DMS53 treated with DMSO at 0.1 percent for 48 hours (cell line): ENCODE results near the gene C1orf21.

ENCODE experiments used
- DNase-seq: peaks from one replicate; lab custom pipeline; 2025; ENCODE audit not compliant: unreplicated experiment; lab: John Stamatoyannopoulos, UW

The C1orf21 gene

DNA sequence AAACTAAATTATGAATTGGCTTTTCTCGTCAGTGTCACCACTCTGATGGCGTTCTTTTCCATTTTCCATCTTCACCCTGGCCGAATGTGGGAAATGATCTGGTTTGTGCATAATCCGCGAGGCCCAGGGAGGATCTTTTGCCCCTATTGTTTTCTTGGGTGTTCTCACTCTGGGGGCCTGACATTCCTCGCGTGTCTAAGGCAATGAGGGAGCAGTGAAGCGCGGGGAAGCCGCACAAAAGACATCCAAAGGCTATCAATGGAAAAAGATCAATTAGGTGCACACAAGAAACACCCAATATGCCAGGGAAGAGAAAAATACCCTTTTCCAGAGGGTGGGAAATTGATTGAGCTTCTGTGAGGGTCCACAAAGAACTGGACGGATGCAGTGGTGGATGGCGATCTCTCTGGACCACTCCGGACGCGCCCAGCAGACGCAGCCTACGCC, 941 bp upstream of the C1orf21 start:
- no peak for DNase-seq

DNA sequence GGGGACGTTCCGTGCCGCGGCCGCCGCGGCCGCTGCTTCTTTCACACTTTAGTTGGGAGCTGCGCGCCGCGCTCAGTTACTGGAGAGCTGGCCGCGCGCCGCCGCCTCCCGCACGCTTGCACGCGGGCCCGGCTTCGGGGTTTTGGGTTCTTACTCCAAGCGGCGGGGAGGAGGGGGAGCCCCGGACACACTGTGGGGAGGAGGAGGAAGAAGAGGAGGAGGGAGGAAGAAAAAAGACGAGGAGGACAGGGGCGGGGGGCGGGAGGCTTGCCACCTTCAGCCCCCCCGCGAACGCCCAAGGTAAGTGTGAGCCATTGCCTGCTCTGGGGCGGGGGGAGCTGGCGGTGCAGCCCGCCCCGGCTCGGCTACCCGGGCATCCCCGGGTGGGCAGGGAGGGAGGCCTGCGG, 243 bp downstream of the C1orf21 start:
- DNase-seq: no peak

GRCh38 chr1:184387476-184388318, 868 bp downstream of the C1orf21 start:
- peak; percentile 23 for DNase-seq

DNA sequence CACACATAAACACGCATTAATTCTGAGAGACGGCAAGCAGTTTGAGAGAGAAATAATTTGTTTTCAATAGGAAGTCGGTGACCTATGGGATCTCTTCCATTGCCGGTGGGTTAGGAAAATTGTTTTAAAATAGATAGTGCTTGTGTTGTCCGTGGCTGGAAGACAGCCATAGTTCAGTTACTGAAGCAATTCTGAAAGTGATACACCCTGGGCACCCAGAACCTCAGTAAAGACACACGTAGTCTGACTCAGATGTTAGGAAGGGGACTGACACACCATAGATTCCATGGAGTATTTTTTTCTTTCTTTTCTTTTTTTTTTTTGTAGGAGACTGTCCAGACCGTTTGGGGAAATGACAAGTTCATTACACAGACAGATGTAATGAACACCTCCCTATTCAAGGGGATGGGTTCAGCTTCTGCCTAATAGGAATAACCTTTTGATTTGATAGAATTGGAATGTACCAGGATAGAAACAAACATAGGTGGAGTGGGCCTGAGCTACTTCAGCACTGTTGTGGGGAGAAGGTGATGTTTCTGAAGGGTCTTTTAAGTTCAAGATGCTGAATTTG, 1.6 kb downstream of the C1orf21 start:
- no peak for DNase-seq

DNA sequence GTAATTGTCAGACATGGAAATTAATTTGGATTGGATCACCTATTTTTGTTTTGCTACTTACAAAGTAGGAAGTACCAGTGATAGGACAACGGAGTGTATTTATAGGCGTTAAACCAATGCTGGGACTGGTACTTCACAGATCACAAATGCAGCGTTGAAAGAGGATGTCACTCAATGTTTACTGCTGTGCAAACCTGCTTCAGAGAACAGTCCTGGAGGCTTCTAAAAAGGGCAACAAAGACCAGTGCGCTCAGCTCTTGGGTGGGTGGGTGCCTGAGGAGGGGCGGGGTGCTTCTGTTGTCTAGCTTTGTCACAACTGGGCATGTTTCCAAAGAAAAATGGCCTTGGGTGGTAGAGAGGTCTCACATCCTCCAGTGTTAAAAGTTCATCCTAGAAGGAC, 2.1 kb downstream of the C1orf21 start:
- no peak for DNase-seq

GRCh38 chr1:184389446-184389845, 2.6 kb downstream of the C1orf21 start:
- DNase-seq: no peak

DNA sequence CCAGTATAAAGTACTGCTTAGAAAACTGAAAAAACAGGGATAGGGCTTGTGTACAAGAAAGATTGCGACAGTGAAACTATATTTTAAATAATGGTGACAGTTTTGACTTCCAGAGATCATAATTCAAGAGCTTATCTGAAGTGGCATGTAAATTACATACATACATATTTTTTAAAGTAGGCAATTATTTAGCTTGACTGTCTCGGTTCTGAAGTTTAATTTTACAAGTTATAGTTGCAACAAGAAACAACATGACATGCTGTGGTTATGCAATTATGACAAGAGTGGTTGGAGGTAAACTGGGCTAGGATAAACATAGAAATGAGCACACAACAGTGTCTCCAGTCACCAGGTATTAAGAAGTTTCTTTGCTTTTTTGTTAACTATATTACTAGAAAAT, 4.1 kb downstream of the C1orf21 start:
- no peak for DNase-seq

- no peak for DNase-seq
Measured at GRCh38 chr1:184392067-184392466, 5.2 kb downstream of the C1orf21 start.

DNA sequence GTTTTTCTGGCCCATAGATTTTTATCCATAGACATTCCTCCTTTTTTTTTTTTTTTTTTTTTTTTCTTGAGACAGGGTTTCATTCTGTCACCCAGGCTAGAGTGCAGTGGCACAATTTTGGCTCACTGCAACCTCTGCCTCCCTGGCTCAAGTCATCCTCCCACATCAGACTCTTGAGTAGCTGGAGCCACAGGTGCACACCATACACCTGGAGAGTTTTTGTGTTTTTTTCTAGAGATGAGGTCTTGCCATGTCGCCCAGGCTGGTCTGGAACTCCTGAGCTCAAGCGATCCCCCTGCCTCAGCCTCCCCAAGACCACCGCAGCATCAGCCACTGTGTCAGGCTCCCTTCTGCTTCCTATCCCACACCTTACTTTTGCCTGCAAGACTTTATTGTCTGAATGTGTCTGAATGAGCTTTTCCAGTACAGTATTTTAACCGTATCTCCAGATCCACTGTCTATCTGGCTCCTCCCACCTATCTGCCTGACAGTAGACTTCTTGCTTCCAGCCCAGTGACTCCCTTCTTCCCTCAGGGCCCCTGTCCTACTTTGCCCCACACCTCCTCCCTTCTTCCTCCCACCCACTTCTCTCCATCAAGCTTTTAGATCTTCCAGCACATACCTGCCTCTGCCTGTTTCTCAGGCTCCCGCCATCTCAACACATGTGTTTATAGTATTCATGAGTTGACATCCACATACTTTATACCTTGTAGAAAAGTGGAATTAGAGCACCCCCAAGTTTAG, 6.1 kb downstream of the C1orf21 start:
- no peak for DNase-seq

DNA sequence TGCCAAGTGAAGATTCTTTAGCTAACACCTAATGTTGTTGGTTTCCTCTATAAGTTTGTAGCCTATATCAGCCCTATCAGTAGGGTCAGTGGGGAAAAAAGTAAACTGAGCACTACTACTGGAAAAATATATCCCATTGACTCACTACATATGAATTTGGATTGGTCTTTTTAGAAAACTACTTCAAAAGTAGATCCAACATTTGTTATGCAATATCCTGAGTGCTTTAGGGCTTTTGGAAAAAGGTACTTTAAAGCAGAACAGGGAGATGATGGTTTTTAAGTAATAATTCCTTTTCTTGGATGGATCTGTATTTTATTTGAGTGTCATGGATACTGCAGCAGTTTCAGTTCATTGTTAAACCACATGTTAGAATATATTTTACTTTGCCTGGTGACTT, 7.1 kb downstream of the C1orf21 start:
- no peak for DNase-seq

DNA sequence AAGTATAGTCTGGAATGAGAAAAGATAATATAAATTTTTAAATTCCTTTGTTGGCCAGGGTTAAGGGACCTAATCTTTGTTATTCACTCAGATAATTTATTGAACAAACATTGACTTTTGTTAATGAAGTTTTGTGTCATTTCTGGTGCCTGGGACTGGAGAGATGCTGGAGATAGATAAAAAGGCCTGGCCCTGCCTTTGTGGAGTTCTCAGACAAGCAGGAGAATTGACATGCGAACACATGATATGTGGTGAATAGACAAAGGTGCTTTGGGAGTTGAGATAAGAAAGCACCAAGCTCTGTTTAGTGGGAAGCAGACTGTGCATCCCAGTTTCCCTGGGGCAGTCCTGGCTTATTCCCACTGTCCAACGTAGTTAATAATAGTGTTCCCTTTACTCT, 8.5 kb downstream of the C1orf21 start:
- DNase-seq: no peak

- no peak for DNase-seq
Measured at GRCh38 chr1:184395937-184396480, 9.2 kb downstream of the C1orf21 start.

- no peak for DNase-seq
Measured at GRCh38 chr1:184399192-184399847, 12.5 kb downstream of the C1orf21 start.

DNA sequence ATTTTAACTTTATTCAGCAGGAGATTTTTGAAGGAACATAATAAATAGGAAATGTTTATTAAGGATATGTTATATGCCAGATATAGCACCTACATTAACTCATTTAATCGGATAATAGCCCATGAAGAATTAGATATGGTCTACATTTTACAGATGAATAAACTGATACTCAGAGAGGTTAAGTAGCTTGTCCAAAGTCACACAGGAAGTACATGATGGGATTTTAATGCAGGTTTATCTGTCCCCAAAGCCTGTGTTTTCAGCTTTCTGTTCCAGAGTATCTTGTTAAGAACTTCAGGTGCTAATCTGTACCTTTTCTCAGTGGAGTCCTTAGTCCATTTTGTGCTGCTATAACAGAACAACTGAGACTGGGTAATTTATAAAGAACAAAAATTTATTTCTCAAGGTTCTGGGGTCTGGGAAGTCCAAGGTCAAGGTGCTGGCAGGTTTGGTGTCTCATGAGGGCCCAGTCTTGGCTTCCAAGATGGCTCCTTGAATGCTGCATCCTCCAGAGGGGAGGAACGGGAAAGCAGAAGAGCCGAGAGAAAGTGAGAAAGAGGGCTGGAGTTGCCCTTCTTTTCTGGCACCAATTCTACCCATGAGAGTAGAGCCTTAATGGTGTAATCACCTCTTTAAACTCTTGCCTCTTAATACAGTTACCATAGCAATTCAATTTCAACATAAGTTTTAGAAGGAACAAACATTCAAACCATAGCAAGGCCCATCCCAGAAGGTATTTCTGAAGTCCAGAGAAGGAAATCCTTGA, 17.3 kb downstream of the C1orf21 start:
- DNase-seq: no peak

DNA sequence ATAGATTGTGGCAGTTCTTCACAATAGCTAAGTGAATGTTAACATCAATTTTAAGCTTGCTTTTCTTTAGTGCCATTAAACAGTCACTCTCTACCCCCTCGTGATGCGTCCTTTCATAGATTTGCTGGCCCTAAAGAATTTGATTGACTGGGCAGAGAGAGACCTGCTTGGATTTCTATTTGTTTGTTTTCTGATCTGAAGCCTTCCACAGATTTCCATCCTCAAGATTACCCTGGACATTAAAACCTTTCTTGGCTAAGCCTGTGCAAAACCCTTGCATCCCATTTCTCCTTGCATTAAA, 17.8 kb downstream of the C1orf21 start:
- no peak for DNase-seq

GRCh38 chr1:184405094-184405800, 18.4 kb downstream of the C1orf21 start:
- DNase-seq: no peak

DNA sequence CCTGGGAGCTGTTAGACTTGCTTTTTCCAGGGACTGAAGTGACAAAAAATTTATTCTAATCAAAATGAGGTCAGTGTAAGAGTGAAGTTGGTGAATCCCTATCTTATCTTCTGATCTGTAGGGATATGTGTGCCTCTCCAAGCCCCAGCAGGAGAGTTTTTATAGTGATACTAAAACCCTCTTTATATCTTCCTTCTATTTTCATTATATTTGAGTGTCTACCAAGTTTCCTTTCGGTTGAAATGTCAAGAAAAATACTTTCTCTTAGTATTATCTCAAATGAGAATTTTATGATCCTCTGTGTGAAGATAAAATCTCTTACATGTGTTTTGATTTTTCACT, 18.9 kb downstream of the C1orf21 start:
- DNase-seq: no peak

GRCh38 chr1:184406479-184406878, 19.6 kb downstream of the C1orf21 start:
- DNase-seq: no peak

DNA sequence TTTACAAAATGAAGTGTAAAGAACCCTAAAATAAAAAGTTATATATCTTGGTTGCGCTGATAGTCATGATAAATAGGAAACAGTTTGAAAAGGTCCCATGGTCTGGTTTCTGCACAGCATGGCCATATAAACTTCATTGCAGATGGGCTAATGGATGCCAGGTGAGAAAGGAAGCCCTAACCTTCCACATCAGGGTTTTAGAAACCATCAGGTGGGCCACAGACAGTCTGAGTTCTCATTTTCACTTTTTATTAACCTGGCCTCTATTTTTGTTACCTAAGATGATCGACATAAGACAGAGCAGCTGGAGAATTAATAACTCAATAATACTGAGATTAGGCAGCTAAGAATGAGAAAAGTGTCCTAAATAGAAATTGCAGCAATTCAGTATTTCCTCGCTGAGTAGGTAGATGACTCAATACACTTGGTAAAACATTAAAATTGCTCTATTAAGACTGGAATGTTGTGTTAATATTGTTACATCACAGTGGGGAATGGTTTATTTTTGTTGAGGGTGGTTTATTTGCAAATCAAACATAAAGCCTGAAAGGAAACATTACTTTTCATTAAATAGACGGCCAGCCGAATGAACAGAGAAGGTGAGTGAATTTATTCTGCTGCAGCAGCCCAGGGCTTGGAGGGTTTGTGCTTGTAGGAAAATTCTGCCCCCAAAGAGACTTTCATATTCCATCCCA, 21.1 kb downstream of the C1orf21 start:
- DNase-seq: no peak

- no peak for DNase-seq
Measured at GRCh38 chr1:184408580-184408979, 21.8 kb downstream of the C1orf21 start.
